ENCODE results near the gene FUT1. TPM values are rescaled to one million over a fixed set of nuclear protein-coding genes. Genes with fewer than 3 reads are reported as not detected.

The FUT1 gene
- total and polyA plus RNA-seq, 9 of the 15 experiments (the other 6 are each of a cell fraction or from before 2014, with no cell fraction given), result 2.3 to 18.5 (median 8.8) TPM

DNA sequence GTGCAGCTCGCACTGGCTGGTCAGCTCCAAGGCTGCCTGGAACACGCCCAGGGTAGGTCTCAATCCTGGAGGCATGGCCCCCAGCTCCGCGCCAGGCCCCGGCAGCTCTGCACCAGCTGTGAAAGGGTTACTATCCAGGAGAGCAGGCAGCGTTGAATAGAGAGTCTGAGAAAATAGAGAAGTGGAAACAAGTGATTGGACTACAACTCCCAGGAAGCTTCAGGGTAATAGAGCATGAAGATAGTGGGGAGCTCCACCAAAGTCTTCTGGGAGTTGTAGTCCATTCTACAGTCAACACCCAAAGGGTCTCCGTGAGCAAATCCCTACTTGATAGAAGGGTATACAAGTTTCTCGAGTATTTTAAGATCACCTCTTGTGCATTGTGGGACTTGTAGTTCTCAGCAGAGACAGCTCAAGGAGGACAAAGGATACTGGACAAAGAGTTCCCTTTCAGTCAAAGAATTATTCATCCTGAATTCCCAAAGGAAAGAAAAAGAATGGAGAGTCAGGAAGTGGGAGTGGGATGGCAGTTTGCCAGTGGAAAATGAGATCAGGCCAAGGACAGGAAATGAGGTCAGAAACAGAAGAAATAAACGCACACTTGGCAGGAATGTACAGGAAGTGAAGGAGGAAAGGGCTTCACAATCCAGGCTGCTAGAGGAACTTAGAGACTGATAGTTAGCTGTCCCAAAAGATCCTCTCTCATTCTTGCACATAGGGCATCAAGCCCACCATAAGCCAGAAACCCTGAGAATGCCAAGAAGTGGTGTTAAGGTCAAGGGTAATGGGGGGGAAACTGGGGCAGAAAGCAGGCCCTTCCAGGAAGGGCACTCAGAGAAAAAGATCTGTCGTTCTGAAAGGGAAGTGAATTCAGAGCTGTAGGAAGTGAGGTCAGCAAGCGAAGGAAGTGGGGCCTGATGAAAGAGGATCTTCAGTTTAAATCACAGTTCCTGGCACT, 27.4 kb downstream of the FUT1 start (continued):
- TF ChIP-seq, protein P1, sequence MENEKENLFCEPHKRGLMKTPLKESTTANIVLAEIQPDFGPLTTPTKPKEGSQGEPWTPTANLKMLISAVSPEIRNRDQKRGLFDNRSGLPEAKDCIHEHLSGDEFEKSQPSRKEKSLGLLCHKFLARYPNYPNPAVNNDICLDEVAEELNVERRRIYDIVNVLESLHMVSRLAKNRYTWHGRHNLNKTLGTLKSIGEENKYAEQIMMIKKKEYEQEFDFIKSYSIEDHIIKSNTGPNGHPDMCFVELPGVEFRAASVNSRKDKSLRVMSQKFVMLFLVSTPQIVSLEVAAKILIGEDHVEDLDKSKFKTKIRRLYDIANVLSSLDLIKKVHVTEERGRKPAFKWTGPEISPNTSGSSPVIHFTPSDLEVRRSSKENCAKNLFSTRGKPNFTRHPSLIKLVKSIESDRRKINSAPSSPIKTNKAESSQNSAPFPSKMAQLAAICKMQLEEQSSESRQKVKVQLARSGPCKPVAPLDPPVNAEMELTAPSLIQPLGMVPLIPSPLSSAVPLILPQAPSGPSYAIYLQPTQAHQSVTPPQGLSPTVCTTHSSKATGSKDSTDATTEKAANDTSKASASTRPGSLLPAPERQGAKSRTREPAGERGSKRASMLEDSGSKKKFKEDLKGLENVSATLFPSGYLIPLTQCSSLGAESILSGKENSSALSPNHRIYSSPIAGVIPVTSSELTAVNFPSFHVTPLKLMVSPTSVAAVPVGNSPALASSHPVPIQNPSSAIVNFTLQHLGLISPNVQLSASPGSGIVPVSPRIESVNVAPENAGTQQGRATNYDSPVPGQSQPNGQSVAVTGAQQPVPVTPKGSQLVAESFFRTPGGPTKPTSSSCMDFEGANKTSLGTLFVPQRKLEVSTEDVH (IDR thresholded peaks at IDR 0.05; ENCODE audit: low read depth, partially characterized antibody), result peak; percentile 39
- TF ChIP-seq MBD1 (CRISPR knock-in tag; IDR thresholded peaks at IDR 0.05) (0 out of 2 replicates have a peak, but pooled peaks have one; percentile 30), ERF (CRISPR knock-in tag; IDR thresholded peaks at IDR 0.05) (no peak), HCFC1 (IDR thresholded peaks at IDR 0.05; ENCODE audit: low read depth, low read length) (peak; percentile 99), U2AF1 (optimal IDR thresholded peaks at IDR 0.05; ENCODE audit: low read depth, low read length) (no peak), VEZF1 (CRISPR knock-in tag; IDR thresholded peaks at IDR 0.05) (peak; percentile 41; the same call in 1 of the 2 replicates), HMG20A (CRISPR knock-in tag; conservative IDR thresholded peaks at IDR 0.05) (no peak), CHD4 (IDR thresholded peaks at IDR 0.05; ENCODE audit: insufficient read depth, insufficient replicate concordance, low read depth, low read length, poor library complexity, severe bottlenecking) (no peak), ASH1L (IDR thresholded peaks at IDR 0.05; ENCODE audit: borderline replicate concordance, low read depth, partially characterized antibody) (peak; percentile 45)
- TF ChIP-seq, protein P2, sequence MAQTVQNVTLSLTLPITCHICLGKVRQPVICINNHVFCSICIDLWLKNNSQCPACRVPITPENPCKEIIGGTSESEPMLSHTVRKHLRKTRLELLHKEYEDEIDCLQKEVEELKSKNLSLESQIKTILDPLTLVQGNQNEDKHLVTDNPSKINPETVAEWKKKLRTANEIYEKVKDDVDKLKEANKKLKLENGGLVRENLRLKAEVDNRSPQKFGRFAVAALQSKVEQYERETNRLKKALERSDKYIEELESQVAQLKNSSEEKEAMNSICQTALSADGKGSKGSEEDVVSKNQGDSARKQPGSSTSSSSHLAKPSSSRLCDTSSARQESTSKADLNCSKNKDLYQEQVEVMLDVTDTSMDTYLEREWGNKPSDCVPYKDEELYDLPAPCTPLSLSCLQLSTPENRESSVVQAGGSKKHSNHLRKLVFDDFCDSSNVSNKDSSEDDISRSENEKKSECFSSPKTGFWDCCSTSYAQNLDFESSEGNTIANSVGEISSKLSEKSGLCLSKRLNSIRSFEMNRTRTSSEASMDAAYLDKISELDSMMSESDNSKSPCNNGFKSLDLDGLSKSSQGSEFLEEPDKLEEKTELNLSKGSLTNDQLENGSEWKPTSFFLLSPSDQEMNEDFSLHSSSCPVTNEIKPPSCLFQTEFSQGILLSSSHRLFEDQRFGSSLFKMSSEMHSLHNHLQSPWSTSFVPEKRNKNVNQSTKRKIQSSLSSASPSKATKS (CRISPR knock-in tag; IDR thresholded peaks at IDR 0.05), result no peak

Data from K562 (cell line).